ENCODE measurements around the gene PRDM12. TPM values are rescaled to one million over a fixed set of nuclear protein-coding genes. Genes with fewer than 3 reads are reported as not detected.

The PRDM12 gene
- total and polyA plus RNA-seq, 2 of the 8 experiments (the other 6 are each of a cell fraction or from before 2014, with no cell fraction given): 0.14 to 0.22 TPM

DNA sequence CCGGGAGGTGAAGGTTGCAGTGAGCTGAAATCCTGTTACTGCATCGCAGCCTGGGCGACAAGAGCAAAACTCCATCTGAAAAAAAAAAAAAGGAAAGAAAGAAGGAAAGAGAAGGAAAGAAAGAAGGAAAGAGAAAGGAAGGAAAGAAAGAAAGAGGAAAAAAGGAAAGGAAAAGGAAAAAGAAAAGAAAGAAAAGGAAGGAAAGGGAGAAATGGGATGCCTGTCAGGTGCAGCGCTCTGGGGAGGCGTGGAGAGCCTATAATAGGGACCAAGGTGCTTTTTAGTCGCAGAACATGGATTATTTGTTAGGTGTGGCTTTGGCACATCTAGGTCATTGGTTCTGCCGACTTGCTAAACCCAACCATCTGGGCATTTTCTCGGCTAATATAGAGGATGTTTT lies 47.1 kb downstream of the PRDM12 start:
- Histone ChIP-seq H3K4me3 (ENCODE audit: extremely low read depth in 1 of 4, insufficient read depth in 2 of 4, low read depth in 3 of 4, low read length in 4 of 4) (no peak overlapping the region), H2BK15ac (ENCODE audit: low read length) (no peak overlapping the region), H3K4me1 (replicated peaks in 1 of 4; ENCODE audit: control insufficient read depth in 3 of 4, insufficient read depth in 4 of 4, low read length in 3 of 4) (peaks cover 2 to 9% (median 3%) of the 10 kb centered on the region in 4 experiments; a peak in 4 of 7 replicates), H2AFZ (ENCODE audit: low read length) (no peak overlapping the region), H3K23ac (ENCODE audit: insufficient read length) (no peak overlapping the region), H4K91ac (replicated peaks; ENCODE audit: insufficient read length, low read length) (no peak overlapping the region), H3K23me2 (ENCODE audit: low read depth, low read length) (peaks cover 5% of the 10 kb centered on the region), H2BK5ac (ENCODE audit: low read depth, low read length) (no peak overlapping the region), H2BK120ac (replicated peaks; ENCODE audit: low read depth, low read length) (no peak overlapping the region), H3K79me1 (ENCODE audit: low read depth, low read length) (peaks cover 2% of the 10 kb centered on the region; the same call in 1 of the 2 replicates), H4K5ac (ENCODE audit: insufficient read length, low read depth, low read length) (no peak overlapping the region), H3K56ac (replicated peaks; ENCODE audit: insufficient read length, low read depth, low read length) (no peak overlapping the region), H3K27ac (ENCODE audit: low read depth, low read length) (no peak overlapping the region), H3K4me2 (ENCODE audit: insufficient read depth in 1 of 2, low read depth in 2 of 2, low read length in 2 of 2) (no peak overlapping the region; a peak in 1 of 4 replicates), H3K79me2 (ENCODE audit: control insufficient read depth in 1 of 2, insufficient read depth in 2 of 2, low read length in 2 of 2) (peaks cover 0 to 30% of the 10 kb centered on the region in 2 experiments; a peak in 3 of 4 replicates), H3K9ac (replicated peaks in 1 of 4; ENCODE audit: extremely low read depth in 1 of 4, low read depth in 3 of 4, low read length in 3 of 4) (no peak overlapping the region), H3K36me3 (ENCODE audit: control insufficient read depth in 2 of 4, insufficient read depth in 4 of 4, low read length in 3 of 4) (peaks cover 0 to under 1% (median 0%) of the 10 kb centered on the region in 4 experiments; a peak in 1 of 8 replicates), H3K18ac (ENCODE audit: extremely low read depth, low read length) (no peak overlapping the region), H3K14ac (ENCODE audit: insufficient read length) (no peak overlapping the region), H2BK12ac (ENCODE audit: low read depth, low read length) (no peak overlapping the region), H2BK20ac (ENCODE audit: low read length) (no peak overlapping the region), H3K27me3 (replicated peaks in 1 of 4; ENCODE audit: control insufficient read depth in 3 of 4, extremely low read depth in 1 of 4, insufficient read depth in 3 of 4, low read length in 3 of 4) (no peaks in the 10 kb centered on the region), H4K8ac (ENCODE audit: extremely low read depth, insufficient read depth, low read length) (no peak overlapping the region), H3K4ac (replicated peaks; ENCODE audit: insufficient read length, low read depth, low read length) (no peak overlapping the region), H3K9me3 (ENCODE audit: insufficient read depth in 2 of 2, low read depth in 1 of 2, low read length in 1 of 2) (no peaks in the 10 kb centered on the region), H2AK5ac (ENCODE audit: low read depth, low read length) (no peak overlapping the region), H4K20me1 (replicated peaks in 1 of 2; ENCODE audit: control insufficient read depth in 1 of 2, insufficient read depth in 2 of 2, low read length in 2 of 2) (peaks cover 0 to 16% of the 10 kb centered on the region in 2 experiments)
- CTCF ChIA-PET (ENCODE audit: partially characterized antibody): interaction anchor here (1.2 to 16.2 kb wide), 5 partner anchors 10 to 155 kb away, joined by 3 to 317 read pairs (median 3); no protein-coding TSS in a partner anchor
- no peak for TF ChIP-seq POLR2A (IDR thresholded peaks at IDR 0.05; ENCODE audit: control extremely low read depth in 1 of 2, low read depth in 2 of 2, low read length in 2 of 2)
- TF ChIP-seq SP4 (IDR thresholded peaks at IDR 0.05; ENCODE audit: low read length): no peak
- TF ChIP-seq RAD21 (IDR thresholded peaks at IDR 0.05 in 1 of 2, conservative IDR thresholded peaks at IDR 0.05 in 1 of 2; ENCODE audit: low read depth in 2 of 2, low read length in 2 of 2): no peak
- no peak for TF ChIP-seq EP300 (IDR thresholded peaks at IDR 0.05; ENCODE audit: borderline replicate concordance in 1 of 2, low read depth in 2 of 2, low read length in 2 of 2)
- TF ChIP-seq GTF2F1 (IDR thresholded peaks at IDR 0.05; ENCODE audit: borderline replicate concordance, low read depth, low read length): no peak
- no peak for TF ChIP-seq RNF2 (IDR thresholded peaks at IDR 0.05; ENCODE audit: borderline replicate concordance, low read depth, low read length, missing control alignments, poor library complexity, severe bottlenecking)
- POLR2A ChIA-PET (ENCODE audit: partially characterized antibody): interaction anchor here (0.6 kb wide), 1 partner anchor 267 kb away, joined by 4 read pairs; no protein-coding TSS in a partner anchor
- 96% methylated on average over 6 of the region's 8 CpGs; no CpG with 5 or more reads in 1 of the 2 experiments for WGBS, 2 experiments (ENCODE audit: extremely low coverage in 1 of 2, insufficient coverage in 1 of 2, insufficient read length in 1 of 2, insufficient replicate concordance in 2 of 2, low coverage in 1 of 2, low lambda C conversion rate in 2 of 2, missing lambda C conversion rate in 1 of 2)
- FAIRE-seq (no peak), DNase-seq (ENCODE audit: low read depth in 1 of 2, low spot score in 2 of 2) (no peak)
